ENCODE measurements around the gene KLHL28.

The KLHL28 gene

GRCh38 chr14:44880791-44881190 lies 81.0 kb downstream of the KLHL28 start:
- Histone ChIP-seq H4K20me1 (ENCODE audit: insufficient read depth, low read length) (no peaks in the 10 kb centered on the region), H2AFZ (ENCODE audit: low read depth, low read length) (no peak overlapping the region), H3K36me3 (replicated peaks; ENCODE audit: low read depth, low read length) (no peaks in the 10 kb centered on the region), H3K79me2 (ENCODE audit: low read length) (no peaks in the 10 kb centered on the region), H3K9me3 (ENCODE audit: insufficient read depth, low read length) (0 out of 2 replicates have a peak, but pooled peaks cover 5% of the 10 kb centered on the region), H3K4me3 (ENCODE audit: low read length) (no peak overlapping the region), H3K27ac (ENCODE audit: low read length) (no peak overlapping the region), H3K4me2 (ENCODE audit: low read length) (no peak overlapping the region), H3K9ac (ENCODE audit: low read length) (no peak overlapping the region), H3K27me3 (ENCODE audit: low read depth, low read length) (no peaks in the 10 kb centered on the region), H3K4me1 (ENCODE audit: low read length) (no peaks in the 10 kb centered on the region)
- TF ChIP-seq CTCF (IDR thresholded peaks at IDR 0.05; ENCODE audit: low read depth, low read length) (no peak), EZH2phosphoT487 (IDR thresholded peaks at IDR 0.05; ENCODE audit: low read depth) (no peak)
